Osteoblast (primary cell): ENCODE results near the gene VTI1A. TPM values are rescaled to one million over a fixed set of nuclear protein-coding genes. Genes with fewer than 3 reads are reported as not detected.
A peak's percentile ranks its signal among the peaks of the same experiment; 100 is the strongest.

Source experiments
- DNase-seq: peaks from one replicate; pipeline ENCODE4 v3.0.0; 2011; ENCODE audit warnings: low spot score, mixed read lengths; ENCODE audit not compliant: insufficient read length; ENCODE audit errors: missing footprints
- H2AFZ ChIP-seq: 2 replicates; pipeline ENCODE4 v1.6.0; 2011; ENCODE audit warnings: mild to moderate bottlenecking, low read length
- H3K27ac ChIP-seq: 2 replicates; pipeline ENCODE4 v1.5.1; 2011; ENCODE audit warnings: mild to moderate bottlenecking, low read depth, low read length, moderate library complexity
- H3K27me3 ChIP-seq: 2 replicates; pipeline ENCODE4 v1.6.0; 2012; ENCODE audit warnings: mild to moderate bottlenecking, control low read depth, inconsistent platforms, low read length, moderate library complexity; ENCODE audit not compliant: insufficient read depth
- H3K36me3 ChIP-seq: 2 replicates; pipeline ENCODE4 v1.5.1; 2011; ENCODE audit warnings: mild to moderate bottlenecking, low read length, control low read depth, moderate library complexity; ENCODE audit not compliant: insufficient read depth
- H3K4me1 ChIP-seq: 2 replicates; pipeline ENCODE4 v1.5.1; 2011; ENCODE audit warnings: mild to moderate bottlenecking, low read length, control low read depth, moderate library complexity; ENCODE audit not compliant: insufficient read depth
- H3K4me2 ChIP-seq: 2 replicates; pipeline ENCODE4 v1.6.0; 2011; ENCODE audit warnings: mild to moderate bottlenecking, low read length; ENCODE audit not compliant: insufficient read depth
- H3K4me3 ChIP-seq: fragments of 200-600 bp; sonication (generic); 3 replicates; pipeline ENCODE4 v1.5.1; 2012; ENCODE audit warnings: mild to moderate bottlenecking, low read length, inconsistent platforms; ENCODE audit not compliant: insufficient read depth
- H3K79me2 ChIP-seq: 2 replicates; pipeline ENCODE4 v1.6.0; 2012; ENCODE audit warnings: mild to moderate bottlenecking, low read length, control low read depth, inconsistent platforms; ENCODE audit not compliant: insufficient read depth
- H3K9me3 ChIP-seq: 2 replicates; pipeline ENCODE4 v1.5.1; 2011; ENCODE audit warnings: low read depth, low read length, control low read depth
- H4K20me1 ChIP-seq: 2 replicates; pipeline ENCODE4 v1.6.0; 2012; ENCODE audit warnings: mild to moderate bottlenecking, low read length, control low read depth; ENCODE audit not compliant: insufficient read depth
- CTCF ChIP-seq: IDR thresholded peaks from 2 replicates; pipeline ENCODE4 v1.5.1; 2011; ENCODE audit warnings: mild to moderate bottlenecking, low read depth, low read length, moderate library complexity; ENCODE audit errors: extremely low read depth
- total RNA-seq: library from RNA; depleted of rRNA; stranded (reverse); fragments of >200 nt; gene quantifications from 2 replicates; pipeline ENCODE4 v1.2.3, GENCODE V29; 2012

The VTI1A gene
- total RNA-seq, 1 donor, result 34.7 TPM

- H3K4me3 ChIP-seq, result no peak overlapping the region
- H3K9me3 ChIP-seq, result no peaks in the 10 kb centered on the region
- TF ChIP-seq CTCF, result no peak
- no peaks in the 10 kb centered on the region for H3K79me2 ChIP-seq
- H3K4me1 ChIP-seq, result peaks cover 24% of the 10 kb centered on the region
- H3K36me3 ChIP-seq, result no peaks in the 10 kb centered on the region
- no peak for DNase-seq
- H2AFZ ChIP-seq, result no peak overlapping the region
- no peak overlapping the region for H3K4me2 ChIP-seq
- no peaks in the 10 kb centered on the region for H3K27me3 ChIP-seq
- peaks cover 2% of the 10 kb centered on the region for H4K20me1 ChIP-seq
- no peak overlapping the region for H3K27ac ChIP-seq
Observed at GRCh38 chr10:112810711-112811151, 363.7 kb downstream of the VTI1A start.

- Histone ChIP-seq H2AFZ (peak overlapping the region; percentile 76), H3K4me3 (peak overlapping the region; percentile 65), H3K4me1 (peaks cover 34% of the 10 kb centered on the region), H3K36me3 (no peaks in the 10 kb centered on the region), H3K4me2 (peak overlapping the region; percentile 91), H4K20me1 (peaks cover 2% of the 10 kb centered on the region), H3K79me2 (no peaks in the 10 kb centered on the region), H3K9me3 (no peaks in the 10 kb centered on the region), H3K27ac (peak overlapping the region; percentile 43), H3K27me3 (no peaks in the 10 kb centered on the region)
- TF ChIP-seq CTCF, result no peak
- peak; percentile 96 for DNase-seq
Observed at GRCh38 chr10:112811741-112812551, 364.9 kb downstream of the VTI1A start.

- H3K27ac ChIP-seq, result peak overlapping the region; percentile 31
Observed at GRCh38 chr10:112812586-112812985, 365.6 kb downstream of the VTI1A start.

More at GRCh38 chr10:112812586-112812985, 365.6 kb downstream of the VTI1A start:
- H3K9me3 ChIP-seq, result no peaks in the 10 kb centered on the region
- H3K4me2 ChIP-seq, result peak overlapping the region; percentile 91
- peaks cover 34% of the 10 kb centered on the region for H3K4me1 ChIP-seq
- H3K4me3 ChIP-seq, result peak overlapping the region; percentile 41
- no peaks in the 10 kb centered on the region for H3K36me3 ChIP-seq
- DNase-seq, result peak; percentile 2
- H3K27me3 ChIP-seq, result no peaks in the 10 kb centered on the region
- peaks cover 2% of the 10 kb centered on the region for H4K20me1 ChIP-seq
- peak overlapping the region; percentile 3 for H2AFZ ChIP-seq
- TF ChIP-seq CTCF, result no peak
- no peaks in the 10 kb centered on the region for H3K79me2 ChIP-seq
